Activated T-cell treated with anti-CD3 and anti-CD28 coated beads, Interleukin-2, amount 50 U/mL, for 4 hours (primary cell): ENCODE measurements around the gene AHRR. TPM values are rescaled to one million over a fixed set of nuclear protein-coding genes. Genes with fewer than 3 reads are reported as not detected.

Experiments
- ATAC-seq, 2 donors: fragments of 200-7000 bp; cut with Tn5 transposase; one replicate each; pipeline ENCODE4 v1.10.0; 2021
- DNase-seq: peaks from one replicate; pipeline ENCODE4 v3.0.0-alpha.2; 2020
- H3K27me3 Mint-ChIP-seq: one replicate; pipeline ENCODE4 v1.8.0; 2021; ENCODE audit warnings: low read depth, mixed read lengths
- H3K36me3 Mint-ChIP-seq: one replicate; pipeline ENCODE4 v1.8.0; 2022; ENCODE audit warnings: mixed read lengths; ENCODE audit not compliant: insufficient read depth
- H3K4me1 Mint-ChIP-seq: one replicate; pipeline ENCODE4 v1.8.0; 2021; ENCODE audit warnings: low read depth, mixed read lengths
- H3K4me3 Mint-ChIP-seq: one replicate; pipeline ENCODE4 v1.8.0; 2021; ENCODE audit warnings: mild to moderate bottlenecking, moderate library complexity, mixed read lengths
- H3K9me3 Mint-ChIP-seq: one replicate; pipeline ENCODE4 v1.8.0; 2021; ENCODE audit warnings: mixed read lengths
- total RNA-seq, 3 donors: library from RNA; stranded (reverse); gene quantifications; one replicate each; pipeline ENCODE4 v1.2.1, GENCODE V29; 2021

The AHRR gene
- total RNA-seq, 3 donors from 2014 or later, result 17.2 to 22.8 (median 22.2) TPM

DNA sequence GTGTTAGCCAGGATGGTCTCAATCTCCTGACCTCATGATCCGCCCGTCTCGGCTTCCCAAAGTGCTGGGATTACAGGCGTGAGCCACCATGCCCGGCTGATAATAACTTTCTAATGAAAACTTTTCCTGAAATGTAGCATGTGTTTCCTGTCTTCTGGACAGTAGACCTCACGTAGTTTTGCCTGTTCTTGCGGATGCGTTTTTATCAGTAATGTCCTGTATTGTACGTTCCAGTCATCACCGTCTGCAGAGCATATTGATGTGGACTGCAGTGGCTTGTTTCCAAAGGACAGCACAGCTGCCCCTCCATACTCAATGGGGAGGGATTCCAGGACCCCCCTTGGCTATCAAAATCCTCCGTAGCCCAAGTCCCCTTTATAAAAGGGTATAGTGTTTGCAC is 134.3 kb downstream of the AHRR start:
- H3K9me3 Mint-ChIP-seq, result peaks cover 16% of the 10 kb centered on the region
- peaks cover 80% of the 10 kb centered on the region for H3K36me3 Mint-ChIP-seq
- peaks cover 55% of the 10 kb centered on the region for H3K4me1 Mint-ChIP-seq
- DNase-seq (no peak), ATAC-seq (no peak)
- no peak overlapping the region for H3K4me3 Mint-ChIP-seq
- H3K27me3 Mint-ChIP-seq, result no peaks in the 10 kb centered on the region

DNA sequence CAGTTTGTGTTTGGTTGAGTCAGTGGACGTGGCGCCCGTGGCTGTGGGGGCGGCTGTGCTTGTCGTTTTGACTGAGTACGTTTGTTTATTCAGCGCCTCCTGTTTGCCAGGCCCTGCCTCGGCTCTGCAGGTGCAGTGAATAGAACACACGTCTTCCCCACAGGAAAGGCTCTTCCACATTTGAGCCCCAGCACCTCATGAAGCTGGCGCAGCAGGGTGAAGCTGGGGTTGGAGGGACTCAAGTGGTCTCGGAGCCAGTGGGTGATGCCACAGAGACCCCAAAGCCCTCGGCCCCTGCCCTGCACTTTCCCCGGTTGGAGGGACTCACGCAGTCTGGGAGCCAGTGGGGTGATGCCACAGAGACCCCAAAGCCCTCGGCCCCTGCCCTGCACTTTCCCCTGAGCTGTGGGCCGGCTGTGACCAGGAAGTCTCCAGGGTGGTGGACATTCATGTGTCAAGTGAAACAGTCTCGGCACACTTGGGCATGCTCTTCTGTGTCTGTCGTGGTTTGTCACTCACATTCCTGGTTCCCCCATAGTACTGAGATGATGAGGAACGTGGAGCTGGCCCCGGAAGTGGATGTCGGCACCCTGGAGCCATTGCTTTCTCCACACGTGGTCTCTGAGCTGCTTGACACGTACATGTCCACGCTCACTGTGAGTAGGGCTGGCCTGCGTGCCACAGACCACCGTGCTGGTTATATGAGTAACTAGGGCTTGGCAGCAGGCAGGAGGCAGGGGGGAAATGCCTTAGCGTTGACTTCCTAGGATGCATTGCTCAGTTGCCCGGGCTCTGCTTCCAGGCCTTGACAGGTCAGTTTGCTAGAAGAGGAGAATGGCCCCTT is 135.1 kb downstream of the AHRR start:
- Mint-ChIP-seq H3K36me3 (peaks cover 74% of the 10 kb centered on the region), H3K9me3 (peaks cover 13% of the 10 kb centered on the region), H3K27me3 (no peaks in the 10 kb centered on the region), H3K4me1 (peaks cover 56% of the 10 kb centered on the region), H3K4me3 (no peak overlapping the region)
- ATAC-seq (no peak), DNase-seq (no peak)

DNA sequence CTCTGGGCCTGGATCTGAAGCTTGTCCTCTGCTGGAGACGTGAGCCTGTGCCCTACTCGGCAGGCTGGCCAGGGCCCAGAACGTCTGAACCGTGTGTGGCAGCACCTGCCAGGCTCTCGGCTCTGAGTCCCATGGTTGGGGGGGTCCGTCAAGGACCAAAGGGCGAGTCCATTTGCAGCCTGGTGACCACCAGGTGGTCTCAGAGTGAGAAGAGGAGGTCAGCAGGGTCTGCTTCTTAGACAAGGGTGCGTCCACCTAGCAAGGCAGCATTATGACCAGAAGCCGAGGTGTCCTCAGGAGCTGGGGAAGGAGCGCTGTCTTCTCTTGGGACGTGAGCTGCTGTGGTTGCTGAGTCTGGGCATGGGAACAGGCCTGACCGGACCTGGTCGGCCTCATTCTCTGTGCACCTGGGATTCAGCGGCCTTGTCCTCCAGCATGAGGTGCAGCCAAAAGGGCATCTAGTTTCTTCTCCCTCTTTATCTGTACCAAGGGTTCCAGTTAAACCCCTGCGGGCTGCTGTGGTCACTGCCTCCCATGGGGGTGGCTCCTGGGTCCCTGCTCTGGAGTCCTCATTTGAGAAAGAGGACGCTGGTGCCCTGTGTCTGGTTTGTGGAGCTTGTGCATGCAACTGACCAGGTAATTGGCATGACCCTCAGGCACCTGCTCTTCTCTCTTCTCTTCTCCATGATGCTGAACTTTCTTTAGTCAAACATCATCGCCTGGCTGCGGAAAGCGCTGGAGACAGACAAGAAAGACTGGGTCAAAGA is 135.9 kb downstream of the AHRR start:
- Mint-ChIP-seq H3K27me3 (no peaks in the 10 kb centered on the region), H3K4me3 (no peak overlapping the region), H3K4me1 (peaks cover 58% of the 10 kb centered on the region), H3K9me3 (peaks cover 5% of the 10 kb centered on the region), H3K36me3 (peaks cover 74% of the 10 kb centered on the region)
- ATAC-seq (no peak), DNase-seq (peak; percentile 2)

DNA sequence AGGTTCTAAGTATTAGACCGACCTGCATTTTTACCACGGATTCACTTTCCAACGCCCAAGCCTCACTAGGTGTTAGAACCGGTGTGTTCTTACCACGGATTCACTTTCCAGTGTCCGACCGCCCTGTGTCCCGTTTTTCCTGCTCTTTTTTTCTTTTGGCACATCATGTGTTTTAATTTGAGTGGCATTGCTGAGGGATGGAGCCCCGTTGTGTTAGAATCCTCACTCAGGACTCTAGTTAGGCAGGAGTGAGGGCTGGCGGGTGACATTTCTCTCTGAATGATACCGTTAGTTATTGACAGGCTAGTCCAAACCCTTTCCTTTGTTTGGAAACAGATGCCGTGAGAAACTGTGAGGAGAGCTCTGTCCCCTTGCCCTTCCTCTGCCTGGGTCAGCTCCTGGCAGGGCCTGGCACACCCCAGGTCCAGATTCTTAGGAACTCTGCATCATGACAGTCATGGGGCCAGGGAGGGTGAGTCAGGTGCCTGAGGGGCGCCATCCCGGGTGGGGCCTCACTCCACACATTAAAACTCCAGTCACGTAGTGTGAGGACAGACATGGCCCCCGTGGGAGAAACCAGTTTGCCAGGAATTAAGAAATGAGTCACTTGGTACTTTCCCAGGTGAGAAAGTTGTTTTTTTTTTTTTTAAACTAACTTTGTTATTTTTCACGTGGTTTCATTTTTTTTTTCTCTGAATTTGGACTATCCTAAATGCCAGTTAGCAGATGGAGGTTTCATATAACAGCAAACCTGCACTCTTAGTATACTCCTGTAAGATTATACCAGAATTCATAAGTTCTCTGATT is 137.2 kb downstream of the AHRR start:
- ATAC-seq (peak; percentile 97), DNase-seq (peak; percentile 49)
- peaks cover 67% of the 10 kb centered on the region for H3K36me3 Mint-ChIP-seq
- no peaks in the 10 kb centered on the region for H3K27me3 Mint-ChIP-seq
- peaks cover 54% of the 10 kb centered on the region for H3K4me1 Mint-ChIP-seq
- peak overlapping the region; percentile 43 for H3K4me3 Mint-ChIP-seq
- H3K9me3 Mint-ChIP-seq, result no peaks in the 10 kb centered on the region

DNA sequence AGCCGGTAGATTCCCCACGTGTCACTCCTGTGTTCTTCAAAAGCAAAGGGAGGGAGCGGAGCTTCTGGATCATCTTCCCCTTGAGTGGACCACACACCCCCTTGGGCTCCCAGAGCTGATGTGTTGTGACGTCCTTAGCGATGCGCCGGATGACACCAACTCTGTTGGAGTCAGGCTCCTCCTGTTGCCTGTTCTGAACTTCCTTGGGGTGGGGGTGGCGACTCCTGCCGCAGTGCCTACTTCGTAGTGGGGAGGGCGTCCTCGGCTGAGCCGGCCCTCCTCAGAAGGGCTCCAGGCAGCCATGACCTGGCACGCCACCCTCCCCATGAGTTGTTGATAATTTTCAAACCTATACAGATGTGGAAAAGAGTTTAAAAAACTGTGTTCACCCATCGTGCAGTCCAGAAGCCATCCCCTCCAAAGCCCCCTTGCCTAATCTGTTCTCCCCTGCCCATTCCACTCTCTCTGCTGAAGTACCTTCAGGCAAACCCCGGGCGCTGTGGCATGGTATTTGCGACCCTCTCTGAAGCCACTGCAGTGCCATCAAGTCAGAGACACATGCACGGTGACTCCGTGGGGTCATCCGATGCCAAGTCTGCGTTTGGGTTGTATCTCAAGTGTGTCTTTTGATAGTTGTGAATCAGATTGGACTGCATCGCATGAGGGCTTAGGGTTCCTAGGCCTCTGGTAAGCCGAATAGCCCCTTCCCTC is 138.2 kb downstream of the AHRR start:
- Mint-ChIP-seq H3K4me1 (peaks cover 55% of the 10 kb centered on the region), H3K9me3 (no peaks in the 10 kb centered on the region), H3K27me3 (no peaks in the 10 kb centered on the region), H3K36me3 (peaks cover 66% of the 10 kb centered on the region), H3K4me3 (peak overlapping the region; percentile 43)
- ATAC-seq, result no peak
- DNase-seq, result no peak

DNA sequence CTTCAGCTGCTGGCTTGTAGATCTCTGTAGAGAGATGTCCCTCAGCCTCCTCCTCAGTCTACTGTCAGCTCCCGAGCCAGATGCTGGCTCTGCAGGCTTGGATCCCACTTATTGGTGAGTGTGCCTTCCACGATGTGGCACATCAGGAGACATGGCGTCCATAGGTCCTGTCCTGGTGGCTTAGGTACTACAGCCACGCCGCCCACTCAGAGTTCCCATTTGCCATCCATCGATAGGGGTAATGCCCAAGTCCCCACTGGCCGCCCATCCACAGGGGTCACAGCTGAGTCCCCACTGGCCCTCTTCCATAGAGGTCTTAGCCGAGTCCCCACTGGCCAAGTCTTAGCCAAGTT is 138.7 kb downstream of the AHRR start:
- H3K9me3 Mint-ChIP-seq, result no peaks in the 10 kb centered on the region
- H3K27me3 Mint-ChIP-seq, result no peaks in the 10 kb centered on the region
- ATAC-seq (no peak), DNase-seq (no peak)
- peaks cover 65% of the 10 kb centered on the region for H3K36me3 Mint-ChIP-seq
- H3K4me3 Mint-ChIP-seq, result no peak overlapping the region
- H3K4me1 Mint-ChIP-seq, result peaks cover 54% of the 10 kb centered on the region

DNA sequence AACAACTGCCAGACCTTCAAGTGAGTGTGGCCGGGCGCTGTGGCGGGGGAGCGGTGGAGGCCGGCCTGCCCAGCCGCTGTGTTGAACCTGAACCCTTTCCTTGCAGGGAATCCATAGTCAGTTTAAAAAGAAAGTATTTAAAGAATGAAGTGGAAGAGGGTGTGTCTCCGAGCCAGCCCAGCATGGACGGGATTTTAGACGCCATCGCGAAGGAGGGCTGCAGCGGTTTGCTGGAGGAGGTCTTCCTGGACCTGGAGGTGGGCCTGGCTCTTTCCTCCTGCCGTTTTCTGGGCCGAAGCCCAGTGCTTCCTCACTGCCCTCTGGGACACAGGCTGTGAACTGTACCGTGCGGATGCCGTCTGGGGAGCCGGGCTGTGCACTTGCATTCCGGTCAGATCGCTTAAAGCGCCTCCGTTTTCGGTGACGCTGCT is 140.6 kb downstream of the AHRR start:
- Mint-ChIP-seq H3K36me3 (peaks cover 59% of the 10 kb centered on the region), H3K27me3 (no peaks in the 10 kb centered on the region), H3K4me3 (no peak overlapping the region), H3K4me1 (peaks cover 56% of the 10 kb centered on the region), H3K9me3 (no peaks in the 10 kb centered on the region)
- DNase-seq, result no peak
- ATAC-seq, result no peak

DNA sequence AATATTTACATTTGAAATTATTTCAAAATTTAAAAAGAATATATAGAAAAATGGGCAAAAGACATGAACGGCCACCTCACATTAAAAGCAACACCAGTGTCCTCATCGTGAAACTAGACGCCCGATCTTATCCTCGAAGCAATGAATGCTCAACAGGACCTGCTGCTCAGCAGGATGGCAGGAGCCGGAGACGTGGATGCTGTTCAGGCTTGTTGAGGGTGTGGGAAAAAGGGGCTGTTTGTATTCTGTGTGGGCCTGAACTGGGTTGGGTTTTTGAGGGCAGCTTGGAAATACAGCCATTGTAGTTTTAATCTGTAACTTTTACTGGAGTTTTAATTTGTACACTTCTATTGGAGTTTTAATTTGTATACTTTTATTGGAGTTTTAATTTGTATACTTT is 141.8 kb downstream of the AHRR start:
- H3K4me1 Mint-ChIP-seq, result peaks cover 52% of the 10 kb centered on the region
- no peak for DNase-seq
- H3K9me3 Mint-ChIP-seq, result no peaks in the 10 kb centered on the region
- no peak for ATAC-seq
- H3K36me3 Mint-ChIP-seq, result peaks cover 48% of the 10 kb centered on the region
- no peak overlapping the region for H3K4me3 Mint-ChIP-seq
- H3K27me3 Mint-ChIP-seq, result no peaks in the 10 kb centered on the region

DNA sequence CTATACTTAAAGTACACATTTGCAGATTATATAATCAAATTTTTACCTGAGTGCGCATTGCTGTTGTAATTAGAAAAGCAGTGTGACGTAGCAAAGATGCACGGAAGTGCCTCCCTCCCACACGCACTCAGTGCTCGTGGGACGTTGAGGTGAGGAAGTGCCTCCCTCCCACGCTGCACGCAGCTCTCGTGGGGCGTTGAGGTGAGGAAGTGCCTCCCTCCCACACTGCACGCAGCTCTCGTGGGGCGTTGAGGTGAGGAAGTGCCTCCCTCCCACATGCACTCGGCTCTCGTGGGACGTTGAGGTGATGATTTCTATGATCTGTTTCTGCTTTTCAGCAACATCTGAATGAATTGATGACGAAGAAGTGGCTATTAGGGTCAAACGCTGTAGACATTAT is 142.4 kb downstream of the AHRR start:
- DNase-seq, result peak; percentile 87
- Mint-ChIP-seq H3K4me3 (peak overlapping the region; percentile 44), H3K36me3 (peaks cover 41% of the 10 kb centered on the region), H3K27me3 (no peaks in the 10 kb centered on the region), H3K9me3 (no peaks in the 10 kb centered on the region), H3K4me1 (peaks cover 45% of the 10 kb centered on the region)
- ATAC-seq, result peak; percentile 64 to 67

DNA sequence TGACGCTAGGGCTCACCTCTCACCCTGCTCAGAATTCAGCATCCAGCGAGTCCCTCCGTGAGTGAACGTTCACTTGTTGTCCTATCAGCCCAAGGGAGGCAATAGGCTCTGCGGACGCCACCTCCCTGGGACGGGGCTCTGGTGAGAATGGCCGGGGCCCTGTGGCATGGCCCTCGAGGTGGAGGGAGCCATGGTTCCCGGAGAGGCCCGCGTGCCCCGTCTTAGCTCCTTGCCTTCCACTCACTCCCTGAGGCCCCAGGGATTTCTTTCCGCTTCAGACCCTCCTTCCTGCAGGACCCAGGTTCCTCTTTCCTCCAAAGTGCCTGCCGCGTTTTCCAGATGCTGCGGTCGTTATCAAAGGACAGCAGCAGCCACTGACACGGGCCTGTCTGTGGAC is 142.9 kb downstream of the AHRR start:
- ATAC-seq (peak in 1 of 2 donors; percentile 23), DNase-seq (no peak)
- no peaks in the 10 kb centered on the region for H3K9me3 Mint-ChIP-seq
- peak overlapping the region; percentile 44 for H3K4me3 Mint-ChIP-seq
- H3K4me1 Mint-ChIP-seq, result peaks cover 40% of the 10 kb centered on the region
- H3K36me3 Mint-ChIP-seq, result peaks cover 37% of the 10 kb centered on the region
- H3K27me3 Mint-ChIP-seq, result no peaks in the 10 kb centered on the region

DNA sequence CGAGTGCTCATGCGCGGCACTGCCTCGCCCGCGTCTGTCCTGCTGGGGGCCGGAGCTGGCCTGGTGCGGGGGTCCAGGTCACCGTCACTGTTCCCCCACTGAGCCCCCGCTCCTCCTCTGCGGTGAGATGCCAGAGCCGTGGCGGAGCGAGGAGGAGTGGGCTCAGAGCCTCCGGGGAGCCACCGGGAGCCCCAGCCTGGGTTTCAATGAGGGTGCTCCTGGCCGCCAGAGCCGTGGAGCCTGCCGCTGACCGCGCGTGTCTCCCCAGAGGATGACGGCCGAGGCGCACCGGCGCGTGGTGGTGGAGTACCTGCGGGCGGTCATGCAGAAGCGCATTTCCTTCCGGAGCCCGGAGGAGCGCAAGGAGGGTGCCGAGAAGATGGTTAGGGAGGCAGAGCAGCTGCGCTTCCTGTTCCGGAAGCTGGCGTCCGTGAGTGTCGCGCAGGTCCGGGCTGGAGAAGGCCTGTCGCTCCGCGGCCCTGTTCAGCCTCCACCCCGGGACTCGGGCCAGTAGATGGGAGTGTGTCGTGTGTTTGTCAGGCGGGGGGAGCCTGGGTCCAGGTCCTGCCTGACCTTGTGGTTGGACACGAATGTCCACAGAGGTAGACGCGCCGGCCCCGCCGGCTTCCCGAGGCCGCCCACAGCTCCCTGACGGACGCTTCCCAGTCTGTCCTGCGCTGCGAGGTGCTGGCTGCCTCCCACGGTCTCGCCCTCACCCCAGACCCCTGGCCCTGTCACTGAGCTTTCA is 143.5 kb downstream of the AHRR start:
- DNase-seq (no peak), ATAC-seq (no peak)
- peaks cover 33% of the 10 kb centered on the region for H3K36me3 Mint-ChIP-seq
- peaks cover 36% of the 10 kb centered on the region for H3K4me1 Mint-ChIP-seq
- H3K27me3 Mint-ChIP-seq, result no peaks in the 10 kb centered on the region
- H3K4me3 Mint-ChIP-seq, result no peak overlapping the region
- no peaks in the 10 kb centered on the region for H3K9me3 Mint-ChIP-seq

DNA sequence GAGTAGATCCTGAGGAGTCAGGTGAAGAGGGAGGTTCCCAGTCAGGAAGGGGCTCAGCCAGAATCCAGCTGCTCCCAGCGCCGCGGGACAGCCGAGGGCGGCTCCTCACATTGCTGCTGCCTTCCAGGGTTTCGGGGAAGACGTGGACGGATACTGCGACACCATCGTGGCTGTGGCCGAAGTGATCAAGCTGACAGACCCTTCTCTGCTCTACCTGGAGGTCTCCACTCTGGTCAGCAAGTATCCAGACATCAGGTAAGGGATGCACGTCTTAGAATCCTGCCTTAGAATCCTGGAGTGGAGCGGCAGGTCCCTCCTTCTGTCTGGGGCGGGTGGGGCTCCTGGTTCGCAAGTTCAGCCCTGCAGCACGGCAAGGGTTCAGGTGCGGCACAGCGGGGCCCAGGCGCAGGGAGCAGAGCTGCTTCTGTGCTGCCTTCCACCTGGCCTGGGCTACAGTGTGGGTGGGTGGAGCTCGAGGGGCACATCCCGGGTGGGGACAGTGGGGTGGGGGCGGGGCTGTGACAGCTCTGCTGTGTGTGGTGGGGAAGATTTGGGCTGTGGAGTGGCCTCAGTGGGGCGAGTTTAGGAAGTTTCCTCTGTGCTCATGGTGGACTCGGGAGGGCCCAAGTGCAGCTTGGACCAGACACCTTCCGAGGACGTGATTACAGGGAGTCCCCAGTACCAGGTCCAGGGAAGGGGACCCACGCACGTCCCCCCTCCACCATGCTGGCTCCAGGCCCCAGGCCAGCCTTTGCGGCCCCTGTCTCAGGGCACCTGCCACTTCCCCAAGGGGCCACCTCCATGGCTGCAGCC is 144.3 kb downstream of the AHRR start:
- Mint-ChIP-seq H3K36me3 (peaks cover 30% of the 10 kb centered on the region), H3K4me1 (peaks cover 35% of the 10 kb centered on the region), H3K4me3 (no peak overlapping the region), H3K9me3 (no peaks in the 10 kb centered on the region), H3K27me3 (no peaks in the 10 kb centered on the region)
- DNase-seq, result no peak
- ATAC-seq, result no peak
